Type B pancreatic cell (in vitro differentiated cells): ENCODE data around the gene FILIP1L. TPM values are rescaled to one million over a fixed set of nuclear protein-coding genes. Genes with fewer than 3 reads are reported as not detected.

Experiments used
- DNase-seq: peaks from one replicate; pipeline ENCODE4 v3.0.0; 2021; ENCODE audit warnings: mixed read lengths; ENCODE audit not compliant: unreplicated experiment; ENCODE audit errors: extremely low spot score
- H3K27ac Mint-ChIP-seq: 2 replicates; pipeline ENCODE4 v1.8.0; 2021; ENCODE audit warnings: mild to moderate bottlenecking, mixed read lengths
- H3K27me3 Mint-ChIP-seq: 2 replicates; pipeline ENCODE4 v1.8.0; 2021; ENCODE audit warnings: mixed read lengths
- H3K36me3 Mint-ChIP-seq: 2 replicates; pipeline ENCODE4 v1.8.0; 2021; ENCODE audit warnings: mixed read lengths
- H3K4me1 Mint-ChIP-seq: one replicate; pipeline ENCODE4 v1.8.0; 2021; ENCODE audit warnings: mixed read lengths; ENCODE audit not compliant: unreplicated experiment
- H3K4me3 Mint-ChIP-seq: 2 replicates; pipeline ENCODE4 v1.8.0; 2021; ENCODE audit warnings: mild to moderate bottlenecking, mixed read lengths
- H3K9me3 Mint-ChIP-seq: 2 replicates; pipeline ENCODE4 v1.8.0; 2021; ENCODE audit warnings: mixed read lengths
- total RNA-seq: library from RNA; stranded (reverse); gene quantifications from 2 replicates; pipeline ENCODE4 v1.2.1, GENCODE V29; 2021; ENCODE audit warnings: low replicate concordance
- TF ChIP-seq, protein P1 (sequence below): fragments of 200-600 bp; sonication (generic); conservative IDR thresholded peaks from 2 replicates; pipeline ENCODE4 v1.5.0; 2021; ENCODE audit warnings: antibody characterized with exemption, mild to moderate bottlenecking

The FILIP1L gene
- total RNA-seq, 1 donor from 2014 or later = 30.6 TPM

DNA sequence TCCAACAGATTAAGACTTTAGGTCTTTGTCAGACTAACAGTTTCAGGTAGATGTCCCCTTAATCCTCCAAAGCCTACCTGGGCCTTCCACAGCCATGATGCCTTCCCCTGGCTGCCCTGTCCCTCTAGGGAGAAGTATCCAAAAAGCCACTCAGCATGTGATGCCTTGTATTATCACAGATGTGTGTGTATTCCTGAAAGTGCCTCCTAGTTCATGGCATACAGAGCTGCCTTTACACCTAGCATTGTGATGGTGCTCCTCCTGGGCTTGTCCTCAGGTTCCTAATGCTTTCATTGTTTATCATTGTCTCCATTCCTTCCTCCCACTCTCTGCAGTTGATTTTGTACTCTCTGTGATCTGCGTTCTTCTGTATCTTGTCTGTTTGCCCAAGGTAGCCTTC is 253.1 kb downstream of the FILIP1L start:
- H3K4me3 Mint-ChIP-seq = no peak overlapping the region
- H3K9me3 Mint-ChIP-seq = no peaks in the 10 kb centered on the region
- TF ChIP-seq, protein P1, sequence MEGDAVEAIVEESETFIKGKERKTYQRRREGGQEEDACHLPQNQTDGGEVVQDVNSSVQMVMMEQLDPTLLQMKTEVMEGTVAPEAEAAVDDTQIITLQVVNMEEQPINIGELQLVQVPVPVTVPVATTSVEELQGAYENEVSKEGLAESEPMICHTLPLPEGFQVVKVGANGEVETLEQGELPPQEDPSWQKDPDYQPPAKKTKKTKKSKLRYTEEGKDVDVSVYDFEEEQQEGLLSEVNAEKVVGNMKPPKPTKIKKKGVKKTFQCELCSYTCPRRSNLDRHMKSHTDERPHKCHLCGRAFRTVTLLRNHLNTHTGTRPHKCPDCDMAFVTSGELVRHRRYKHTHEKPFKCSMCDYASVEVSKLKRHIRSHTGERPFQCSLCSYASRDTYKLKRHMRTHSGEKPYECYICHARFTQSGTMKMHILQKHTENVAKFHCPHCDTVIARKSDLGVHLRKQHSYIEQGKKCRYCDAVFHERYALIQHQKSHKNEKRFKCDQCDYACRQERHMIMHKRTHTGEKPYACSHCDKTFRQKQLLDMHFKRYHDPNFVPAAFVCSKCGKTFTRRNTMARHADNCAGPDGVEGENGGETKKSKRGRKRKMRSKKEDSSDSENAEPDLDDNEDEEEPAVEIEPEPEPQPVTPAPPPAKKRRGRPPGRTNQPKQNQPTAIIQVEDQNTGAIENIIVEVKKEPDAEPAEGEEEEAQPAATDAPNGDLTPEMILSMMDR = no peak
- peaks cover 28% of the 10 kb centered on the region for H3K36me3 Mint-ChIP-seq
- H3K4me1 Mint-ChIP-seq = peaks cover 16% of the 10 kb centered on the region
- no peak for DNase-seq
- no peaks in the 10 kb centered on the region for H3K27me3 Mint-ChIP-seq
- peak overlapping the region; percentile 2 for H3K27ac Mint-ChIP-seq

DNA sequence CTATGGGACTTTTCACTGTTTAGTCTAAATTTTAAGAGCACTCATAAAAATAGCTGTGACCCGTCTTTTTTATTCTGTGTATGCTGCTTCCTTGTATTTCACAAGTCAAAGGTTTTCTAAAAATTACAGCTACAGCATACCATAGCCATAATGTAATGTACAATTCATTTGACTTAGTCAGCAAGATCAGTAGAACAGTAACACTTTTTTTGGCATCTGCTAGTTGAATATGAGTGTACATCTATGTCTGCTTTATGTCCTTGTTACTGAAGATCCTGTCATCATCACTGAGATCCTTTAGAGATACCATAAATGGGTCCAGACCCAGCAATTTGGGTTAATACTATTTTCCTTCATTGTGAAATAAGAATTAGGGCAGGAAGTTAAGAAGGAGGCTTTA is 254.5 kb downstream of the FILIP1L start:
- TF ChIP-seq, protein P1 = no peak
- no peak for DNase-seq
- no peaks in the 10 kb centered on the region for H3K27me3 Mint-ChIP-seq
- no peaks in the 10 kb centered on the region for H3K9me3 Mint-ChIP-seq
- H3K27ac Mint-ChIP-seq = peak overlapping the region; percentile 79
- H3K36me3 Mint-ChIP-seq = peaks cover 32% of the 10 kb centered on the region
- H3K4me1 Mint-ChIP-seq = peaks cover 18% of the 10 kb centered on the region
- no peak overlapping the region for H3K4me3 Mint-ChIP-seq

DNA sequence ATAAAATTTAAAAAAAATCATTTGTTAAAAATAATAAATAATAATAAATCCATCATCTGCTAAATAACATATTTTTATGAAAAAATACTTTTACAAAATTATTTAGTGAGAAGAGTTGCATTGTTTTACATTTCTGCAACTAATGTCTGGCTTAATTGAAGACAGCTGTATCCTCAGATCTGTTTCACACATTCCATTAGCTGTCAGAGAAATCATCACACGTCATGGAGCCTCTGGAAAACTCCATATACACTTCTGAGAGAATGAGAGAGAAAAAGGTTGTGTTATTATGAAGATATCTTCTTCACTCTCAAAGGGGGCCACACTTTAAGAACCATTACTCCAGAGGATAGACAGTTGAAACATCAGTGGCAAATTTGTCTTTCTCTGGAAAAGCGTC is 255.8 kb downstream of the FILIP1L start:
- Mint-ChIP-seq H3K27me3 (no peaks in the 10 kb centered on the region), H3K36me3 (peaks cover 31% of the 10 kb centered on the region), H3K4me3 (no peak overlapping the region), H3K9me3 (no peaks in the 10 kb centered on the region), H3K27ac (no peak overlapping the region), H3K4me1 (peaks cover 24% of the 10 kb centered on the region)
- TF ChIP-seq, protein P1 = no peak
- DNase-seq = no peak

GRCh38 chr3:99857278-99857677 is 257.0 kb downstream of the FILIP1L start:
- H3K36me3 Mint-ChIP-seq = peaks cover 23% of the 10 kb centered on the region
- TF ChIP-seq, protein P1 = no peak
- H3K4me3 Mint-ChIP-seq = no peak overlapping the region
- peaks cover 24% of the 10 kb centered on the region for H3K4me1 Mint-ChIP-seq
- no peaks in the 10 kb centered on the region for H3K27me3 Mint-ChIP-seq
- H3K9me3 Mint-ChIP-seq = no peaks in the 10 kb centered on the region
- no peak overlapping the region for H3K27ac Mint-ChIP-seq
- no peak for DNase-seq

DNA sequence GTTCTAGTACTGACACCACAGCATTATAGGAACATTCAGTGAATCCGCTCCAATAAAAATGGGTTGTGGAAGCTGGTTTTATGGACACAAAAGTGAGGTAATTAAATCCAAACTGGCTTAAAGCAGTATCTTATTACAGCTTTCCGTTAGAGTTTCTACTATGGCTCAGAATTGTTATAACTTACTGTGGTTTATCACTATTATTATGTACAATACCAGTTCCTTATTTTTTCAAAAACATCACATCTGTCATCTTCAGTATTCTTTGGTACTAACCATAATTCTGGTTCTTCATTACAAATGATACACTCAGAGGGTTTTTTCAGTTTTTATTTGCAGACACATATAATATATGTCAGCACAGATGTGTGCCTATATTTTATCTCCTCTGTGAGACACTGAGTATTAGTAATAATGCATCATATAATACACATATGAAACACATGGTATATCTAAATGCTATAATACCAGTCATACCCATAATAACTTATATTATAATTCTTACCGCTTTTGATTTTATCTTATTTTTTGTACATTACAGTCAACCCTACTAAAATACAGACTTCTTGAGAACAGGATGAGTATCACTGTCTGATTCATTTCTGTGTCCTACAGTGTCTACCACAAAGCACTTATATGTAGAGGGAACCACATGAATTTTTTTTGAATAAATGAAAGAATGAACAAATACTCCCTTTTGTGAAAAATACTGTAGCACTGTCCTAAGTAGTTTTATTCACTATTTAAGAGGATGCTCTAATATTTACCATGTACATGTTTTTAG is 257.7 kb downstream of the FILIP1L start:
- H3K27ac Mint-ChIP-seq = no peak overlapping the region

More for the DNA sequence above, 257.7 kb downstream of the FILIP1L start:
- TF ChIP-seq, protein P1 = no peak
- Mint-ChIP-seq H3K9me3 (no peaks in the 10 kb centered on the region), H3K36me3 (peaks cover 25% of the 10 kb centered on the region), H3K27me3 (no peaks in the 10 kb centered on the region), H3K4me3 (no peak overlapping the region), H3K4me1 (peaks cover 24% of the 10 kb centered on the region)
- DNase-seq = no peak
